GM21737 (cell line): ENCODE measurements around the gene ABHD4.
"Not testable (repeated sequence)": the region's sequence is repeated elsewhere in the genome, so short reads cannot be mapped to it uniquely, and the experiment has no call there.

Experiments
- ATAC-seq: cut with Tn5 transposase; IDR thresholded peaks from one replicate; pipeline ENCODE4 v1.9.1; 2021; ENCODE audit warnings: mild to moderate bottlenecking, moderate library complexity; ENCODE audit not compliant: unreplicated experiment

The ABHD4 gene

DNA sequence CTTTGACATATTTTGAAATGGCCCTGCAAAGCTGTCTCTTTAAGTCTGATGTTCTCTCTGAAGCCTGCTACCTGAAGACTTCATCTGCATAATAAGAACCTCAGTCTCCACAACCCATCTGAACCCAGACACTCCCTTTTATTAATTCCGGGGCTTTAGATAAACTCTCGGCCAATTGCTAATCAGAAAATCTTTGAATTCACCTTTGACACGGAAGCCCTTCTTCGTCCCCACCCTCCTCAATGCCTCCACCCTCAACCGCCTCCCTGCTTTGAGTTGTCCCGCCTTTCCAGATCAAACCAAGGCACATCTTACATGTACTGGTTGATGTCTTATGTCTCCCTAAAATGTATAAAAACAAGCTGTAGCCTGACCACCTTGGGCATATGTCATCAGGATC, 28.5 kb downstream of the ABHD4 start:
- ATAC-seq: no peak

GRCh38 chr14:22627506-22628263, 29.6 kb downstream of the ABHD4 start:
- ATAC-seq: no peak

- ATAC-seq: no peak
These were observed 31.3 kb downstream of the ABHD4 start for GRCh38 chr14:22629361-22629760.

DNA sequence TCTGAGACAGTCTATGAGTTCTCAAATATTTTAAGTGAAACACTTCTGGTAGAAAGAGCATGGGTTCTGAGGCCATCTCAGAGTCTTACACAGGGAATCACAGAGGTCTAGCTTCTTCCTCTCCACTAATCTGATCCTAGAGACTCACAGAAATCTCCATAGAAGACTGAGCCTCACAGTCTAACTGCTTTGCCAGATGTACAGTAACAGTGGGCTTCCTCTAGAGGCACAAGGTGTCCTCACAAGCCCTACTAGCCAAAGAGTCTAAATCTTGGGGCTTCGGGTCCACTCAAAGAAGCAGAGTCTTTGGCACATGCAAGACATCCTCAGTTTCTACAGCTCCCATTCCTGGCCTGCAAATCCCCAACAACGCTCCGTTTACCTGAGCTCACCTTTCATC, 32.0 kb downstream of the ABHD4 start:
- no peak for ATAC-seq

DNA sequence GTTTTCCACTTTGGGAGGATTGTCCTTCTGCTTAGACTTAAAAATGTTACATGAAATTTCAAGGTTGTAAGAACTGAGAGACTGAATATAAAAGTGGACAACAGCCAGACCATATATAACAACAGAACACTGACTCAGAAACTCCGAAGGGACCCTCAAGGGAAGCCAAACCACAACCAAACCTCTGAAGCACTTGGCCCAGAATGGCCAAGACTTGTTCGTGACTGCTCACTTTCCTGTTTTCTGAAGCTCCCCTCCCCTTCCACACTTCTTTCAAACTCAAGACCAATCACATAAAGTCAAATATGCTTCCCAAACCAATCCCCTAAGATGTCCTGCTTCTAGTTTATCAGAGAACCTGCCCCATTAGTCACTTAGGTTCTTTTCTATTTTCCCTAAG, 32.4 kb downstream of the ABHD4 start:
- no peak for ATAC-seq

DNA sequence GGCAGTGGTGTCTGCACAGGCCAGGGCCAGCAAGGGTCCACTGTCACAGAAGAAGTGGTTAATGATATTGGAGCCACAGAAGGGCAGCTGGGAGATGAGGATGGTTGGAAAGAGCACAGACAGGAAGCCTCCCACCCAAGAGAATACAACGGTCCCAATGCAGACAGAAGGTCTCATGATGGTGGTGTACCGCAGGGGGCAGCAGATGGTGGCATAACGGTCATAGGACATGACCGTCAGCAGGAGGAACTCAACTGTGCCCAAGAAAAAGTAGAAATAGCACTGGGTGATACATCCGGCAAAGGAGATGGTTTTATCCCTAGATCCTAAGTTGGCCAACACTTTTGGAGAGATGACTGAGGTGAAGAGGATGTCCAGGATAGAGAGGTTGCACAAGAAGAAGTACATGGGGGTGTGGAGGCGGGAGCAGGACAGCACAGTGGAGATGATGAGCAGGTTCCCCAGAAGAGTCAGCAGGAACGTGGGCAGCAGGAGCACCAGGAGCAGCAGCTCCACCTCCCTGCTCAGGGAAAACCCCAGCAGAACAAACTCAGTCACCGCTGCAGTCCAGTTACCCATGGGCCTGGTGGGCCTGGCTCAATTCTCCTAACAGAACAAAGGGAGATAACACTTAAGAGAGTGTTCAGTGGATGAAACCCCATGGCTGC, 36.3 kb downstream of the ABHD4 start:
- ATAC-seq: no peak

DNA sequence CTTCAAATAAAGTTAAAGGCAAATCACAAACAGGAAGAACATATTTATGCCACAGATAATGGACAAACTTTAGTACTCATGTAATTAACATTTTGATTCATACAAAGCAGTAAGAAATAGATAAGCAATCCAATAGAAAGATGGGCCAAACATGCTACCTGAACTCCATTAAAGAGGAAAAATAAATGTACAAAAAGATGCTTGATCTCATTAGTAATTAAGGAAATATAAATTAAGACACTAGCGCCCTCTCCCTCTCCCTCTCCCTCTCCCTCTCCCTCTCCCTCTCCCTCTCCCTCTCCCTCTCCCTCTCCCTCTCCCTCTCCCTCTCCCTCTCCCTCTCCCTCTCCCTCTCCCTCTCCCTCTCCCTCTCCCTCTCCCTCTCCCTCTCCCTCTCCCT, 37.9 kb downstream of the ABHD4 start:
- ATAC-seq: not testable (repeated sequence)

- no peak for ATAC-seq
These were observed 42.1 kb downstream of the ABHD4 start for GRCh38 chr14:22640192-22640591.

GRCh38 chr14:22641846-22642245, 43.7 kb downstream of the ABHD4 start:
- ATAC-seq: no peak

- no peak for ATAC-seq
These were observed 46.2 kb downstream of the ABHD4 start, which contains the start of gene OR6J1 for GRCh38 chr14:22644305-22644635. TSS of gene OR6J1 (minus strand) at chr14:22644352. CDS start at chr14:22634811, 9,541 bp downstream.

DNA sequence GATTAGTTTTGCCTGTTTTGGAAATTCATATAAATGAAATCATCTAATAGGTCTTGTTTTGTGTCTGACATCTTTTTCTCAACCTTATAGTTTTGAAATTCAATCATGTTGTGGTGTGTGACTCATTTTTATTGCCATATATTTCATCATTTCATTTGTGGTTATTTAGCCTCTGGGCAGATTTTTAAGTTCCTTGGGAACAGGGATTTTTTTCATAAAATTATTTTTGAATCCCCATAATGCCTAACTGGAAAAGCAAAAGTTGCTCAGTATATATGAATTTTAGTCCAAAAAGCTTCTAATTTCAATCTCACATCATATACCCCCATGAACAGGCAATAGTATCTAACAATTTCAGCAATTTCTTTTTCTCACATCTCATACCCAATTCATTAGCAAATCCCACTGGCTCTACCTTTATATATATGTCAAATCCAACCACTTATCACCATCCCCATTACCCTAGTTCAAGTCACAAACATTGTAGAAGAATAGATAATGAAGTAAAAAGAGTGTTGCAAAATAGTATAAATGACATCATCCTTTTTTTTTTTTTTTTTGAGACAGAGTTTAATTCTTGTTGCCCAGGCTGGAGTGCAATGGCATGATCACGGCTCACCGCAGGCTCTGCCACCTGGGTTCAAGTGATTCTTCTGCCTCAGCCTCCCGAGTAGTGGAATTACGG, 48.6 kb downstream of the ABHD4 start:
- ATAC-seq: no peak

DNA sequence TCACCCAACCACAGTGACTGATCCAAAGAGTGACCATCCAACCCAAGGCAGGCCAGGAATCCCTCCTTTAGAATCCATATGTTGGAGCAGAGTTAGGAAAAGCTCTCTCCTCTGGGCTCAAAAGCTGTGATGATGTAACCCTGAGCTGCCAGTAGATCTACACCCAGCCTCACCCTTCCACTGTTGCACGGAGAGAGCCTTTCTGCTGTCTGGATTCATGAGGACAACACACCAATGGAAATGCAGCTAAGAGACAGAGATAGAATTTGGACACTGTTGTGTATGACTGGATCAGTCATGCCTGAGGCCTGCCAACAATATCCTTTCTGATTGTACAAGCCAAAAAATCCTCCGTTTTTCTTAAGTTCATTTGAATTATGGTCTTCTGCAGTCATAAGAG, 50.4 kb downstream of the ABHD4 start:
- ATAC-seq: no peak

DNA sequence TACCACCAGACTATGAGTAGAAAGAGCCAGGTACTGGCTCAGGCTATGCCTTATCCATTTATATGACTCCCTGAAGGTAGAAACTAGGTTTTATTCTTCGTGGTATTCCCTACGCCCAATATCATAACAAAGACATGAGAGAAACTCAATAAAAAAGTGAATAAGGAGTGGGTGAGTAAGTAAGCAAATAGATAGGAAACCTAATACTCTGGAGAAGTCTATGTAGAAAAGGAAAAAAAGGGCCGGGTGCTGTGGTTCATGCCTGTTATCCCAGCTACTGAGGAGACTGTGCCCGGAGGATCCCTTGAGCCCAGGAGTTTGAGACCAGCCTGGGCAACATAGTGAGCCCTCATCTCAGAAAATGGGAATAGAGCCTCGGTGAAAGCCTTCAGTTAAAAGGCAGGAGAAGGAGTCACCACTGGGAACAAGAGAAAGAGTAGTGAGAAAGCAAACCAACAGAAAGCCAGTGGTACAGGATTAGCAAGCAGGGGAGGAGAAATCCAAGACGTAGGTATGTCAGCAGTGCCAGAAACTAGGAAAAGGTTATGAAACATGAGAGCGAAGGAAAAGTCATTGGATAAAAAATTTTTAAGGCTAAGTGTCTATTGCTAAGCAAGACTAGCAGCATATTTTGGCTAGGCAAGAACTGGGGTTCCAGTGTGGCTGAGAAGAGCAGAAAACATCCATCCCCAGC, 52.1 kb downstream of the ABHD4 start:
- ATAC-seq: no peak

DNA sequence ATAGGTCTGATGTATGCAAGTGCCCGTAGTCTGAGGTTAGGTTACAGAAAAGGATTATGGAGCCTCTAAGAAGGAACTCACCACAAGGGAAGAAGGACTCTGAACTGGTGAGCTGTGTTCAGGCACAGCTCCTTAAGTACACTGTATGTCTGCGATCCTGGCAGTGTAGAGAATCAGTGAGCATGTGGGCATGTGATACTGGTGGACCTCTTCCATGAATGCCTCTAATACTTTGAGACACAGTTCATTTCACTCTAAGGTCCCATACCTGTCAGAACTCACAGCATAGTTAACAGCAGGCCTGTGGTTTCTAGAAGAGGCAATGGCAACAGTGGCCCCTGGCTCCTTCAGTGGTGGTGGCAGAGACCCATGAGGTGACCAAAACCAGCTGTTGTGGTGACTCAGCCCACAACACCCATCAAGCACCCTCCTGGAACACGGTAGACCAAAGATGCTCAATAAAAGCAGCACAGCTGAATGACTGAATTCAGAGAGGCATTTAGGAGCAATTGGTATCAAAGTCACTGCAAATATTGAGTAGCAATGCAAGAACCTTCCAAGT, 52.9 kb downstream of the ABHD4 start:
- no peak for ATAC-seq

- no peak for ATAC-seq
These were observed 53.5 kb downstream of the ABHD4 start for GRCh38 chr14:22651586-22651985.

- ATAC-seq: peak; percentile 65
These were observed 55.0 kb downstream of the ABHD4 start for GRCh38 chr14:22653012-22653621.

GRCh38 chr14:22656226-22656625, 58.1 kb downstream of the ABHD4 start:
- no peak for ATAC-seq

- ATAC-seq: no peak
These were observed 59.0 kb downstream of the ABHD4 start for GRCh38 chr14:22656945-22657731.

GRCh38 chr14:22657861-22658260, 59.8 kb downstream of the ABHD4 start:
- ATAC-seq: no peak

DNA sequence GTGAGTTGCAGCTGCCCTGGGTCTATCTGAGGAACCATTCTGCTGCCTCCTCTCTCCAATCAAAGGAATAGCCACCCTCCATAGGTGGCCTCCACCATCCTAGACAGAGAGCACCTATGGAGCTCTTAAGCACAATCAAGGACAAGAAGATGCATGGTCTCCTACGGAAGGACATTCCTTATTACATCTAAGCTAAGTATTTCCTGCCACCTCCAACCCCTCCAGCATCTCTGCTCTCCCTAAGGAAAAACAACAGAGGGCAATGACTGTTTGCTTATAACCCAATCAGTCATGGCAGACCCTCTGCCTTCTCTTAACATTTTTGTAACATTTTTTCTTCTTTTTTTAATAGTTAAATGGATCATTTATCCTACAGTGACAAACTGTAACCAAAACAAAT, 60.8 kb downstream of the ABHD4 start:
- ATAC-seq: no peak
